ENCODE results near the gene ARSB.

The ARSB gene

DNA sequence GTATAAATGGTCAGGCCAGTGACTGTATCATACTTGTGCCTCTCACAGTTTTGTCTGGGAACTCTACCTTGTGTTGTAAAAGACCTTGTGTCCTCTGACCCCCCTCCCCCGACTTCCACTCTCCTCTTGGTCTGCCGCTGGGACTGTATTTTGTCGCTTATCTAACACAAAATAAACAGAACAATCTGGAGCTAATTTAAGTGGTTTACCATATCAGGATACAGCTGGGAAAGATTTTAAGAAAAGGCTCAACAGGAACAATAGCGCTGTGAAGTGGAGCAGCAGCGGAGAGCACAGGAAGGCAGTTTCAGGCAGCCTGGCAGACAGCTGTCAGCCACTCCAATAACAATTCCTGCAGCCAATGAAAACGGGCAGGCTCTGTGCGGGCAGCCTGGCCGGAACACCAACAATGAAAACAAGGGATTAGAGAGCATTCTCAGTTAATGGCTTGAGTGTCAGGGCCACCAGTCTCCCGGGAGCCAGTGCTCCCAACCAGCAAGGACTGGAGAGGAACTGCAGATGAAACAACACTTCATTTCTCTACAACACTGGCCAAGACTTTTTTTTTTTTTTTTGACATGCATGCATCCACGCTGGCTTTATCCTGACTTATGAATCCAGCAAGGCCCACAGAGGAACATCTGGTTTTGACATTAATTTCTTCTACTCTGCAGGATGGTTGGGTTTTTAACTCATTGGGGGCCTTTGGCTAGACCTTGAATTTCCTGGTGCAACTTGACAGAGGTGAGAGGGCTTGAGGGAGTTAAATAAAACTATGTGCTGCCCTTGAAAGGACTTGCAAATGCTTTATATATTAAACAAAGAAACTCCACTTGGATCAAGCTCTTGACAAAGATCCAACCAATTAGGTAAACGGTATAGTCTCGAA is 76.7 kb downstream of the ARSB start:
- no peak for TF ChIP-seq EZH2phosphoT487 (IDR thresholded peaks at IDR 0.05; ENCODE audit: borderline replicate concordance)
- TF ChIP-seq, protein P1, sequence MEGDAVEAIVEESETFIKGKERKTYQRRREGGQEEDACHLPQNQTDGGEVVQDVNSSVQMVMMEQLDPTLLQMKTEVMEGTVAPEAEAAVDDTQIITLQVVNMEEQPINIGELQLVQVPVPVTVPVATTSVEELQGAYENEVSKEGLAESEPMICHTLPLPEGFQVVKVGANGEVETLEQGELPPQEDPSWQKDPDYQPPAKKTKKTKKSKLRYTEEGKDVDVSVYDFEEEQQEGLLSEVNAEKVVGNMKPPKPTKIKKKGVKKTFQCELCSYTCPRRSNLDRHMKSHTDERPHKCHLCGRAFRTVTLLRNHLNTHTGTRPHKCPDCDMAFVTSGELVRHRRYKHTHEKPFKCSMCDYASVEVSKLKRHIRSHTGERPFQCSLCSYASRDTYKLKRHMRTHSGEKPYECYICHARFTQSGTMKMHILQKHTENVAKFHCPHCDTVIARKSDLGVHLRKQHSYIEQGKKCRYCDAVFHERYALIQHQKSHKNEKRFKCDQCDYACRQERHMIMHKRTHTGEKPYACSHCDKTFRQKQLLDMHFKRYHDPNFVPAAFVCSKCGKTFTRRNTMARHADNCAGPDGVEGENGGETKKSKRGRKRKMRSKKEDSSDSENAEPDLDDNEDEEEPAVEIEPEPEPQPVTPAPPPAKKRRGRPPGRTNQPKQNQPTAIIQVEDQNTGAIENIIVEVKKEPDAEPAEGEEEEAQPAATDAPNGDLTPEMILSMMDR (conservative IDR thresholded peaks at IDR 0.05; ENCODE audit: low read length) = no peak
- Histone ChIP-seq H3K4me2 (ENCODE audit: low read depth, low read length, poor library complexity, severe bottlenecking) (no peak overlapping the region), H2AFZ (ENCODE audit: low read length) (no peak overlapping the region), H3K4me1 (ENCODE audit: insufficient read depth, low read length, poor library complexity, severe bottlenecking) (peaks cover 7% of the 10 kb centered on the region), H3K9me2 (replicated peaks; ENCODE audit: low read depth, low read length) (no peaks in the 10 kb centered on the region), H4K20me1 (ENCODE audit: insufficient read depth, low read length, poor library complexity, severe bottlenecking) (no peaks in the 10 kb centered on the region), H3K79me2 (ENCODE audit: insufficient read depth, low read length) (no peaks in the 10 kb centered on the region), H3K9me3 (ENCODE audit: insufficient read depth, low read depth, low read length) (no peaks in the 10 kb centered on the region), H3K9ac (ENCODE audit: low read depth, low read length, poor library complexity, severe bottlenecking) (no peak overlapping the region), H3K27me3 (ENCODE audit: insufficient read depth, low read length, poor library complexity, severe bottlenecking) (no peaks in the 10 kb centered on the region), H3K4me3 (ENCODE audit: low read length, poor library complexity, severe bottlenecking) (no peak overlapping the region), H3F3A (ENCODE audit: low read depth) (no peaks in the 10 kb centered on the region), H3K36me3 (ENCODE audit: insufficient read depth, low read length) (no peaks in the 10 kb centered on the region)

DNA sequence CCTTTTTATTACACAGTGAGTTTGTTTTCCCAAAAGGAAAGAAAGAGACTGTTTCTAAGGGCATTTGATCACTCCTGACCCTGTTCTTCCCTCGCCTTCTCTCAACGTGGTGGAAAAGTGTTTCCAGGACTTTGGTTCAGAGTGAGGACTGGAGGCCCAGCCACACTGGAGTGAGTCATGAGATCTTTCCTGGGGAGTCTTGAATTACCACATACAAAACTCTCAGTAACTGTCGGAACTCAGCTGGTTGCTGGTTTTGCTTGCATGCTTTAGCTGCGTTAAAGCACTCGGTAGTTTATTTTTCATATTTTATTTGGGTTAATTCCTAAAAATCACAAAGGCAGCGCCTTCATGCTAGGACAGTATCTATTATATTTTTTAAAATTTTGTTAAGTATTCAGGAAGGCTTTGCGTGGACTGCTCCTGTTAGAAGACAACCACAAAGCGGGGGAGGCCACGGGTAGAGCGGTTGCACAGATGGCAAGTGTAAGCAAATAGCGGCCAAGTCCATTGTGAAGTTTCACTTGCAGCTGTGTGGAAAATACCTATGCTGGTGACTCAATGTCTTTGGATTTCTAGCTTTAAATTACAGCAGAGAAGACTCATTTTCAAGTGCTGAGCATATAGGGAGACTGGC is 77.7 kb downstream of the ARSB start:
- H3K27me3 ChIP-seq (ENCODE audit: insufficient read depth, low read length, poor library complexity, severe bottlenecking) = no peaks in the 10 kb centered on the region
- H3K4me3 ChIP-seq (ENCODE audit: low read length, poor library complexity, severe bottlenecking) = no peak overlapping the region
- no peaks in the 10 kb centered on the region for H3K9me3 ChIP-seq (ENCODE audit: insufficient read depth, low read depth, low read length)
- H3K9me2 ChIP-seq (replicated peaks; ENCODE audit: low read depth, low read length) = no peaks in the 10 kb centered on the region
- H4K20me1 ChIP-seq (ENCODE audit: insufficient read depth, low read length, poor library complexity, severe bottlenecking) = no peaks in the 10 kb centered on the region
- H3K9ac ChIP-seq (ENCODE audit: low read depth, low read length, poor library complexity, severe bottlenecking) = no peak overlapping the region
- no peak overlapping the region for H3K4me2 ChIP-seq (ENCODE audit: low read depth, low read length, poor library complexity, severe bottlenecking)
- H3K36me3 ChIP-seq (ENCODE audit: insufficient read depth, low read length) = no peaks in the 10 kb centered on the region
- H2AFZ ChIP-seq (ENCODE audit: low read length) = no peak overlapping the region
- no peaks in the 10 kb centered on the region for H3F3A ChIP-seq (ENCODE audit: low read depth)
- H3K79me2 ChIP-seq (ENCODE audit: insufficient read depth, low read length) = no peaks in the 10 kb centered on the region
- peaks cover 7% of the 10 kb centered on the region for H3K4me1 ChIP-seq (ENCODE audit: insufficient read depth, low read length, poor library complexity, severe bottlenecking)
- TF ChIP-seq EZH2phosphoT487 (IDR thresholded peaks at IDR 0.05; ENCODE audit: borderline replicate concordance) = no peak
- TF ChIP-seq, protein P1 (conservative IDR thresholded peaks at IDR 0.05; ENCODE audit: low read length) = no peak

DNA sequence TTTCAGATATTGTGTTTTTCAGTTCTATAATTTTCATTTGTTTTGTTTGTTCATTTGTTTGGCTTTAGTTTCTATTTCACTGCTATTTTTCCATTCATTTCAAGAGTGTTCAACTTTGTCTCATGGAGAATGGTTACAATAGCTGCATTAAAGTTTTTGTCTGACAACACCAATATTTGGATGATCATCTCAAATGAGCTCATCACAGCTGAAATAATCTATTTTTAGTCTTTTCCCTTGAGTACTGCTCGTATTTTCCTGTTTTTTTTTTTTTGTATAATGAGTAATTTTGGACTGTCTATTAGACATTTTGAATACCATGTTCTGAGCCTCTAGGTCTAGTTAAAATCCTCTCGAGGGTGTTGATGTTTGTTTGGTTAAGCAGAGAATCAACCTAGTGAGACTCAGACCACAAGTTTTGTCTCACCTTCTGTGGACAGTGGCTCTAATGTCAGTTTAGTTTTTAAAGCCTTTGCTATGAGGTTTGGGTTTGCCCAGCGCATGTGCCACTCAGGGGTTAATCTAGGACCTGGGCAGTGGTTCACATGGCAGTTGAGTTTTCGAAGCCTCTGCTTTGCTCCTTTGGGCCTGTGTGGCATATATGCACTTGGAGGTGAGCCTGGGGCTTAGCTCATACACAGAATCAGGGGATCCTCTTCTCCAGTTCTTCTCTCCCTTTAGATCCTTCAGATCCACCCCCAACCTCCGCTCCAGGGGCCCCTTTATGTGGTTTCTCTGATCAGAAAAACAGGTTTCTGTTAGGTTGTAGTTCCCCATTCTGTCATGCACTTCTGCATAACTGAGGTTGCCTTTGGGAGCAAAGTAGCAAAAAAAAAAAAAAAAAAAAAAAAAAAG is 79.8 kb downstream of the ARSB start:
- no peaks in the 10 kb centered on the region for H4K20me1 ChIP-seq (ENCODE audit: insufficient read depth, low read length, poor library complexity, severe bottlenecking)
- H3F3A ChIP-seq (ENCODE audit: low read depth) = no peaks in the 10 kb centered on the region
- TF ChIP-seq, protein P1 (conservative IDR thresholded peaks at IDR 0.05; ENCODE audit: low read length) = no peak
- no peak for TF ChIP-seq EZH2phosphoT487 (IDR thresholded peaks at IDR 0.05; ENCODE audit: borderline replicate concordance)
- no peak overlapping the region for H3K4me2 ChIP-seq (ENCODE audit: low read depth, low read length, poor library complexity, severe bottlenecking)
- H3K36me3 ChIP-seq (ENCODE audit: insufficient read depth, low read length) = no peaks in the 10 kb centered on the region
- no peaks in the 10 kb centered on the region for H3K9me2 ChIP-seq (replicated peaks; ENCODE audit: low read depth, low read length)
- no peak overlapping the region for H2AFZ ChIP-seq (ENCODE audit: low read length)
- no peaks in the 10 kb centered on the region for H3K79me2 ChIP-seq (ENCODE audit: insufficient read depth, low read length)
- H3K4me3 ChIP-seq (ENCODE audit: low read length, poor library complexity, severe bottlenecking) = no peak overlapping the region
- H3K27me3 ChIP-seq (ENCODE audit: insufficient read depth, low read length, poor library complexity, severe bottlenecking) = no peaks in the 10 kb centered on the region
- H3K9ac ChIP-seq (ENCODE audit: low read depth, low read length, poor library complexity, severe bottlenecking) = no peak overlapping the region
- H3K9me3 ChIP-seq (ENCODE audit: insufficient read depth, low read depth, low read length) = no peaks in the 10 kb centered on the region
- H3K4me1 ChIP-seq (ENCODE audit: insufficient read depth, low read length, poor library complexity, severe bottlenecking) = peaks cover 7% of the 10 kb centered on the region
